Progenitor cell of endocrine pancreas (in vitro differentiated cells): ENCODE results near the gene TIGD3. TPM values are rescaled to one million over a fixed set of nuclear protein-coding genes. Genes with fewer than 3 reads are reported as not detected.

Source experiments
- DNase-seq: peaks from one replicate; pipeline ENCODE4 v3.0.0; 2021; ENCODE audit warnings: low spot score; ENCODE audit not compliant: unreplicated experiment
- H3K27ac Mint-ChIP-seq: 2 replicates; pipeline ENCODE4 v1.8.0; 2021; ENCODE audit warnings: mild to moderate bottlenecking, moderate library complexity, mixed read lengths
- H3K27me3 Mint-ChIP-seq: 2 replicates; pipeline ENCODE4 v1.8.0; 2021; ENCODE audit warnings: mixed read lengths
- H3K36me3 Mint-ChIP-seq: 2 replicates; pipeline ENCODE4 v1.8.0; 2022; ENCODE audit warnings: mixed read lengths; ENCODE audit not compliant: insufficient read depth
- H3K4me1 Mint-ChIP-seq: 2 replicates; pipeline ENCODE4 v1.8.0; 2021; ENCODE audit warnings: low read depth, mixed read lengths
- H3K4me3 Mint-ChIP-seq: 2 replicates; pipeline ENCODE4 v1.8.0; 2021; ENCODE audit warnings: low read depth, mild to moderate bottlenecking, moderate library complexity, mixed read lengths
- H3K9me3 Mint-ChIP-seq: 2 replicates; pipeline ENCODE4 v1.8.0; 2021; ENCODE audit warnings: low read depth, mixed read lengths
- CTCF ChIP-seq: fragments of 200-600 bp; sonication (generic); IDR thresholded peaks from one replicate; pipeline ENCODE4 v1.5.0; 2021; ENCODE audit warnings: antibody characterized with exemption, mild to moderate bottlenecking; ENCODE audit not compliant: unreplicated experiment
- total RNA-seq: library from RNA; stranded (reverse); gene quantifications from 2 replicates; pipeline ENCODE4 v1.2.1, GENCODE V29; 2021

Gene TIGD3
- total RNA-seq, 1 donor from 2014 or later = 3.0 TPM

- Mint-ChIP-seq H3K36me3 (peaks cover 8% of the 10 kb centered on the region), H3K4me1 (peaks cover 7% of the 10 kb centered on the region), H3K27me3 (no peaks in the 10 kb centered on the region), H3K4me3 (no peak overlapping the region), H3K27ac (no peak overlapping the region), H3K9me3 (no peaks in the 10 kb centered on the region)
- DNase-seq = no peak
- TF ChIP-seq CTCF = no peak
These were observed 46.7 kb downstream of the TIGD3 start for GRCh38 chr11:65401073-65401802.

- H3K4me3 Mint-ChIP-seq = no peak overlapping the region
- H3K27ac Mint-ChIP-seq = no peak overlapping the region
- peaks cover 7% of the 10 kb centered on the region for H3K4me1 Mint-ChIP-seq
- TF ChIP-seq CTCF = no peak
- DNase-seq = no peak
- H3K27me3 Mint-ChIP-seq = no peaks in the 10 kb centered on the region
- H3K36me3 Mint-ChIP-seq = peaks cover 8% of the 10 kb centered on the region
- H3K9me3 Mint-ChIP-seq = no peaks in the 10 kb centered on the region
These were observed 47.3 kb downstream of the TIGD3 start for GRCh38 chr11:65401803-65402248.

GRCh38 chr11:65402790-65403189 is 48.2 kb downstream of the TIGD3 start:
- no peak overlapping the region for H3K4me3 Mint-ChIP-seq
- no peak for TF ChIP-seq CTCF
- no peak for DNase-seq
- no peak overlapping the region for H3K27ac Mint-ChIP-seq
- no peaks in the 10 kb centered on the region for H3K27me3 Mint-ChIP-seq
- peaks cover 7% of the 10 kb centered on the region for H3K4me1 Mint-ChIP-seq
- H3K36me3 Mint-ChIP-seq = peaks cover 4% of the 10 kb centered on the region
- no peaks in the 10 kb centered on the region for H3K9me3 Mint-ChIP-seq

- no peaks in the 10 kb centered on the region for H3K9me3 Mint-ChIP-seq
- DNase-seq = no peak
- TF ChIP-seq CTCF = no peak
- H3K4me3 Mint-ChIP-seq = no peak overlapping the region
- no peaks in the 10 kb centered on the region for H3K27me3 Mint-ChIP-seq
- no peak overlapping the region for H3K27ac Mint-ChIP-seq
- H3K4me1 Mint-ChIP-seq = peaks cover 7% of the 10 kb centered on the region
- peaks cover 4% of the 10 kb centered on the region for H3K36me3 Mint-ChIP-seq
These were observed 49.1 kb downstream of the TIGD3 start for GRCh38 chr11:65403607-65404121.

- DNase-seq = no peak
- no peak overlapping the region for H3K4me3 Mint-ChIP-seq
- H3K4me1 Mint-ChIP-seq = peaks cover 7% of the 10 kb centered on the region
- no peak for TF ChIP-seq CTCF
- H3K27me3 Mint-ChIP-seq = no peaks in the 10 kb centered on the region
- peaks cover 6% of the 10 kb centered on the region for H3K36me3 Mint-ChIP-seq
- no peak overlapping the region for H3K27ac Mint-ChIP-seq
- H3K9me3 Mint-ChIP-seq = no peaks in the 10 kb centered on the region
These were observed 49.7 kb downstream of the TIGD3 start for GRCh38 chr11:65404210-65404609.
